NCI-H82 treated with DMSO at 0.1 percent for 48 hours (cell line): ENCODE measurements around the gene ELFN1.

Source experiments
- DNase-seq: peaks from one replicate; lab custom pipeline; 2025; ENCODE audit not compliant: unreplicated experiment; lab: John Stamatoyannopoulos, UW

ELFN1 gene

DNA sequence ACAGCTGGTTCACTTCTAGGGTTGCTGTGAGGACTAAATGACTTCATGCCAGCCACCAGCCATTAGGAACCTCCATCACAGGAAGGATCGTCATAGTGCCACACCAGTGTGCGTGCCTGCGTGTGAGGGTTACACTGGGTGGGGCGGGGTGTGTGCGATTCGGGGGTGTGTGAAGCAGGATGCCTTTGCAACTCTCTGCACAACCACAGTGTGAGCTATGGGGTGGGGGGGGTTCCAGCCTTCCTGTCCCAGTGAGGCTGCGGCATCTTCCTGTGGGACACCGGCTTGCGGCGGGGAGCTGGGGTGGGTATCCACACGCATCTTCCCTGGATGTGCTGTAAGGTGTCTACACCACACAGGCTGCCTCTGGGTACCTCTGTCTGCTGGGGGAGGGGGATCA, 6.9 kb upstream of the ELFN1 start:
- DNase-seq, result no peak

DNA sequence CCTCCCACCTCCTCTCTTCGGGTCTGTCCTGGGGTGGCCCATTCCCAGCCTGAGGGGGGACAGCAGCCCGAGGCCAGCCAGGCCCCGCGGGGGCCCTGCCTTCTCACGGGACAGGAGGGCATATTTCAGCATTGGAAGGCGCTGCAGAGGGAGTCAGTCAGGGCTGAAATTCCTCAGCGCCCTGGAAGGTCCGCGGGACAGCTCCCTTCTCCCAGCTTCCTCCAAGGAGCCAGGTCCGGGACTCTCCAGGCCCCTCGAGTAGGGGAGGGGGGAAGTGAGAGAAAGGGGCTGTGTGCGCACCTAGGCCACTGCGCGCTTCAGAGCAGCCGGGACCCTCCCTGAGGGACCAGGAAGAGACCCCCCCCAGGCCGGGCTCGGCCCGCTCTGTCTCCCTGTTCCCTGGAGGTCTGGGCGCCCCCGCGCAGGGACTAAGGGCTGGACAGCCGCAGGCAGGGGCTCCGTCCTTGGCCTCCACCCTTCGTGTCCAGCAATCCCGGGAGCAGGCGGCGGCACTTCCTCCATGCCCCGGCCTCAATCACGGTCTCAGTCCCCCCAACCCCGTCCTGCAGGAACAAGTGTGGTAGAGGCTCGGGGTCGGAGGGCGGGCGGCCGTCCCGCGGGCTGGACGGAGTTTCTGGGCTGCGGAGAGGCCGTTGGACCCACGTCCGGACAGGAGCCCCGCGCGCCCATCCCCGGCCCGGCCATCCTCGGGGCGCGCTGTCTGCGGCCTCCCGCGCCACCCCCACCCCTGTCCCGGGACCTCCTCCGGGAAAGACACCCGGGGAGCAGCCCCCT, 6.0 kb upstream of the ELFN1 start:
- DNase-seq, result no peak

DNA sequence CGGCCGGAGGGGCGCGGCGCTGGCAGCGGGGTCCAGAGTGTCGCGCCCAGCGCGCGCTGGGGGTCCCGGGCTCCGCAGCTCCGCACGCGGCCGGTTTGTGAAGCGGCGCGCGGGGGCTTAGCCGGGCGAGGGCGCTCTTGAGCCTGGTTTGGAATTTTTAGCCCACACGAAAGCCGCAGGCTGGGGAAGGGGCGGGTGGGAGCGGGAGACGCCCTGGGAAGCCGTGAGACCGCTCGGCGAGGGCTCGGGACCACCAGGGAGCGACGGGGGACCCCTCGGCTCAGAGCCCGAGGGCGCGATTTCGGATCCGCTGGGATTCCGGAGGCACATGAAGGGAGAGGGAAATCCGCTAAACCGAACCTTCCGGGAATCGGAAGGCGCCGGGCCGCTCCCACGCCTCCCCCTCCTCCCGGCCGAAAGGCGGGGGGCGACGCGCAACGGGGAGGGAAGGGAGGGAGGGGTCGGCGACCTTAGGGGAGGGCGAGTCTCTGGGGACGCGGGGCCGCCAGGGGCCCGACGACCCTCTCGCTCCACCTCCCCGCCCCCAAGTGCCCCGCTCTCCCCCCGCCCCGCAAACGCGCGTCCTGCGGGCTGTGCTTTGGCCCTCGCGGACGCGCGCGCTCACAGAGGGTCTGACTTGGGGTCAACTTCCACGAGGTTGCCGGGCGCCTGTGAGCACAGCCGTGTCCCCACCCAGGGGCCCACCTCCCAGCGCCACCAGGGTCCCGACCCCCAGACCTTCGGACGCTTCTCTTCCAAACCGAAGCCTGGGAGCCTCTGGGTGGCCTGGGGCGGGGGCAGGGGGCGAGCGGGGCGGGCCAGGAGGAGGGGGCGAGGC, 5.1 kb upstream of the ELFN1 start:
- DNase-seq, result peak; percentile 24

DNA sequence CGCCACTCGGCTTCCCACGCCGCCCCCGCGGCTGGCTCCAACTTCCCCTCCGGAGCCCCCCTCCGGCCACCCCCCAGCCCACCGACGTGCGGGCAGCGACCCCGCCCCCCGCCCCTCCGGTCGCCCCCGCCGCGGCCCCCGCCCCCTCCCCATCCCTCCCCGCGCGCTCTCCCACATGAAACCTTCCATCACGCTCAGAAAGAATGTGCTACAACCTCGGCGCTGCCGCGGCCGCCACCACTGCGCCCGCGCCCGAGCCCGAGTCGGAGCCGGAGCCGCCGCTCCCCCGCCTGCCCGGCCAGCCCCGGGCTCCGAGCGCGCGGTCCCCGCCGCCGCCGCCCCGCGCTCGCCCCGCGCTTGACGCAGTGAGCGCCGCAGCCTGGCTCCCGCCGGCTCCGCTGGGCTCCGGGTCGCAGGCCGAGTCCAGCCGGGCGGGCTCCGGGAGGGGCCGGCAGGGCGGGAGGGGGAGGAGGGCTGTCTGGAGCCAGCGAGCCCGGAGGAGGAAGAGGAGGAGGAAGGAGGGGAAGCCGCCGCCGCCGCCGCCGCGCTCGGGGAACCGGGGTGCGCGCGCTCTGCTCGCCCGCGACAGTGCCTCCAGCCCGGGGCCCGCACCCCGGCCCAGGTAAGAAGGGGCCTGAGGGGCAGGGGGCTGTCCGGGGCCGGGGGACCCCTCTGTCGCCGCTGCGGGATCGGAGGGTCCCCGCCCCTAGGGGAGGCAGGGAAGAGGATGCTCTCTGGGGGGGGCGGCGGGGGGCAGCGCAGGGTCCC, 4.3 kb upstream of the ELFN1 start:
- DNase-seq, result no peak

DNA sequence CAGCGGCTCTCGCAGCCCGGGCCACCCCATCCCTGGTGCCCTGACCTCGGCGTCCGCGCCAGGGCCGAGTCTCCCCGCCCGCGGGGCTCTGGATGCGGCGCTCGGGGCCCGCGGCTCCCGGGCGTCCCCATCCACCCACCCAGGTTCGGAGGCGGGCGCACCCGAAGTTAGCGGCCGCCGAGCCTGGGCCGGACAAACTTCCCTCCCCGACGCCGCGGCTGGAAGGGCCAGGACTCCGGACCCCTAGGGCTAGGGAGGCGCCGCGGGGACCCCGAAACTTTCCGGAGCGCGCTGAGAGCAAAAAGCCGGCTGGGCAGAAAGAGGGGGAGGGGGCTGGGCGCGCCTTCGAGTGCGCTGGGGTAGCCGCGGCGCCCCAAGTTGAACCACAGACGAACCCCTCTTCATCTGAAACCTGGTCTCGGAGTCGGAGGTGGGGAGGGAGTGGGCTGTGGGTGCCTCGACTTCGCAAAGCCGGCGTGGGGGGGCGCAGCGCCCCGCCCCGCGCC, 3.7 kb upstream of the ELFN1 start:
- no peak for DNase-seq

DNA sequence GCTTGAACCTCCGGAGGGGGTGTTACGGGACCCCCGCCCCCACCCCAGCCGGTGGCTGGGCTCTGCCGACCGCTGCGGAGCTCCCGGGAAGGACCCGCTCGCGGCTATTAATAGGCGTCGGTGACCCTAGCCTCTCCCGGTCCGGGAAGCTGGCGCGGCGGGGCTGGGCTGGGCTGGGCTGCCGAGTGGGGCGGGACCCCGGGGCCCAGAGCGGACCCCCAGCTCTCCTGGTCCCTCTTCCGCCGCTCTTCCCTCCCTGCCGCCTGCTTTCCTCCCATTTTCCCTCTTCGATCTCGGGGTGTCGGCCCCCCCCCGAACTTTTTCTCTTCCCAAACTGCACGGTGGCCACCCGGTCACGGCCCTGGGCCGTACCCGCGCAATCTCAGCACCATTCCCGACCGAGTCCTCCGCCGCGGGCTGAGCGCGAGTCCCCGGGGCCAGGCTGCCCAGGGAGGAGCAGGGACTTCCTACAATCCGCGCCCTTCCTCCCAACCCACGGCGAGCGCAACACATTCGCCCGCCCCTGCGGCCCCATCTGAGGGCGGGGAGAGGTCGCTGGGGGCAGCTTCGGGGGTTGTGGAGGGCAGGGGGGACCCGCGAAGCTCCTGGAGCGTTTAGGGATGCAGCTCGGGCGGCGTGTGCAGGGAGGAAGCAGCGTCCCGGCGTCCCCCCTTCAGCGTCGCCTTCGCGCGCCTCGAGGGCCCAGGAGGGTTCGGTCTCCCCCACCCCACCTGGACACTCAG, 3.1 kb upstream of the ELFN1 start:
- no peak for DNase-seq

DNA sequence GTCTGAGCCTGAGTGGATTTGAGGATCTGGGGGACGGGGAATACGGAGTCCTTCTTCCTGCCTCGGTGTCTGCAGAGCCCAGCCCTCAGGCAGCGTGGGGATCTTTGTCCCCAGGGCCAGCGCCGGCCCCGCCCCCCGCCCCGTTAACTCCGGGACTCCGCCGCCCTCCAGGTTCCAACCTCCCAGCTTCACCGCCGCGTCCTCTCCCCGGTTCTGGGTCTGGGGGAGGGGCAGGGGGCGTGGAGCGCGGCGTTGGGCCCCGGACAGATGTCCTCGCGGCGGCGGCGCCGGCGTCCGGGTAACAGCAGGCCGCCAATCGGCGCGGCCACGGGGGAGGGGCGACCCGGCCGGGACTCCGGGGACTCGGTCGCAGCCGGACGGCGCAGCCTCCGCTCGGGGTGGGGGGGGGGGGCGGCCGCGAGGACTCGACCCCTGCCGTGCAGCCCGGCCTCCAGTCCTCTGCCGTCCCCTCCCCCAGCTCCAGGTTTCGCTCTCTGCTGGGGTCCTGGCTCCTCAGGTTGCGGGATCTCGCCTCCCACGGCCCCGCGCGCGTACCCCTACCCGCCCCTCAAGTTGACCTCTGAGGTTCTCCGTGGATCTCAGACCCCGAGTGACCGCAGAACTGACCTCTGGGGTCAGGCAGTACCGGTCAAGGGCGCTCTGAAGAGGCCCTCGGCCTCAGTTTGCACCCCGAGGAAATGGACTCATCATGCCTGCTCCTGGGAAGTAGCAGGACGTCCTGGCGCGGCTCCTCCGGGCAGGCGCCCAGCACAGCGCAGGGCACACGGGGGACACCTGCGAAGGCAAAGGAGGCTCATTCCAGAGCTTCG, 2.3 kb upstream of the ELFN1 start:
- no peak for DNase-seq

DNA sequence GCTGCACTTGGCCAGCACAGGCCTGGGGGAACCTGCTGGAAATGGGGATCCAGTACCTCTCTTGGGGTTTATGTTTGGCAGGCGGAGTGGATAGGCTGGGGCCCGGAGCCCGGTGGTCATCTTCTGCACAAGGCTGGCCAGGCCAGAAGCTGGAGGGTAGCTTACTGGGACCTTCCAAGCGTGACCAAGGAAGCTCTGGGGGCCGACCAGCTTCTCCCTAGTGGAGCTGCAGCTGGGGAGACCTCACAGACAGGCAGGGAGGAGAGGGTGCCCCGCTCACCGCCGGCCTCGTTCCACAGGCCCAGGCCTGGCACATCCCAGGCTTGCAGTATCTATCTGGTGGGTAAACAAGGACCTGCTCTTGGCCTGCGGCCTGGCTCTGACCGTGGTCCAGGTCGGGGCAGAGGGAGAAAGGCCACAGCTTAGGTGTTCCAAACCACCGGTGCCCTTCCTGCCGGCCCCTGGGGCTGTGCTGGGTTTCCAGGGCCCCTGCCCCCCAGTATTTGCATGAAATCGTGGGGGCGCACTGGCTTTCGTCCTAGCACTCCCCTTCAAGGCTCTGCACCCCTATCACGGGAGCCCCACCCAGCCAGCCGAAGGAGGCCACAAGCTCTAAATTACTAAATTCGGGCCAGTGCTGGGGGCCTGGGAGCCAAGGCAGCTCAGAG, 1.5 kb upstream of the ELFN1 start:
- no peak for DNase-seq

DNA sequence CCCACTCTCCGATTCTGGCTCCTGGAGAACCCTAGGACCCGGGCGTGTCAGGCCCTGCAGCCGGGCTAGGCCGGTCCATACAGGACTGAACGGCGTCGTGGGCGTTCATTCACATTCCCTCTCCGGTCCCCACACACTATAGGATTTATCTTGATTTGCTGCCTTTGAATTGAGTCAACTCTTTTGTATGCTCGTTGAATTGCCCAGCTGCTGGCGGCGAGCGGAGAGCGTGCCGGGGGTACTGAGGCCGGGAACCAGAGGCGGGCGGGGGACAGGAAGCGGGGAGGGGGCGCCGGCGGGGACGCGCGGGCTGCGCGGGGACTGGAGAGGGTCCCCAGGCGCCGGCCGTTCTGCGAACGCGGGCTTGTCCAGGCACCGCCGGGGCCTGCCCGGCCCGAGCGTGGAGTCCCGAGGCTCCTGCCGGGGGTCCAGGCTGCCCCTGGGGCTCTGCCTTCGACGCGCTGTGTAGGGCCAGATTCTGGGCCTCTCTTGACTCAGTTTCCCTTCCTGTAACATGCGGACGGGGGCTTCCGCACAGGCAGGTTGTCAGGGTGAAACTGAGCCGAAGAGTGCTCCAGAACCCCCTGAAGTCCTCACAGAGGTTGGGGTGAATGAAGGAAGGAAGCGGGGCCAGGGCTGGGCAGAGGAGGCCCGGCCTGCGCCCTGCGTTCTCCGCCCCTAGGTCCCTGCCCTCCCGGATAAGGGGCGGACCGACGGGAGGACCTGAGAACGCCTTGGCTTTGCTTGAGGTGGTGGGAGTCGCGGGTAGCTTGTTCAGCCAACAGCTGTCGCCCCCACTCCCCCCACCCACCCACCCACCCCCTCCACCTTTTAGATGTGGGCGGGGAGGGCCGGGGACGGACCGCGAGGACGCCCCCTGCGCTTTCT, 769 bp upstream of the ELFN1 start:
- DNase-seq, result peak; percentile 53

DNA sequence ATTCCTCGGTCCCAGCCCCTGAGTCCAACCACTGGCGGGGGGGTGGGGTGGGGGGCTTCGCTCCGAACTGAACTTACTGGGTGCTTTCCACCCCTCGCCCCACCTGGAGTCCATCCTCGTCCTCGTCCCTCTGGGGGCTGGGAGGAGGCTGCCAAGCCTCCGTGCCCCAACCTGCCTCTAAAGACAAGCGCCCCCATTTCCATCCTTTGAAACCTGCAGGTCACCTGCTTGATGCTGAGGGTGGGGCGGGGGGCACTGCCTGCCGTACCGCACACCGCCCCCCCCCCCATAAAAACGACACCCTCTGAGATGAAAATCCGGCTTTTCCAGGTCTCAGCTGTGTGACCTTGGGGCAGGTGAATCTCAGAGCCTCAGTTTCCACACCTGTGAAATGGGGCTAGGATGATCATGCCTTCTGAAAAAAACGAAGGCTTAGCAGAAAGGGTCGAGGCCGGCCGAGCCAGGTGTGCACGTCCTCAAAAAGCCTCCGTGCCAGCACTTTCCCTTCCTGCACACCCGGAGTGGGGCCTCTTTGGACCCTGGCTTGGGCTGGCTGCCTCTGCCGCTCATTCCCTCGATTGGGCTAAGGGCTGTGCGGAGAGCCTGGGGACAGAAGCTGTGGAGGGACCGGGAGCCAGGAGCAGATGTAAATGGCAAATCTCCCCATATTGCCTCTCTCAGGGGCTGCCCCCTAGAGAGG, 967 bp downstream of the ELFN1 start:
- DNase-seq, result no peak

DNA sequence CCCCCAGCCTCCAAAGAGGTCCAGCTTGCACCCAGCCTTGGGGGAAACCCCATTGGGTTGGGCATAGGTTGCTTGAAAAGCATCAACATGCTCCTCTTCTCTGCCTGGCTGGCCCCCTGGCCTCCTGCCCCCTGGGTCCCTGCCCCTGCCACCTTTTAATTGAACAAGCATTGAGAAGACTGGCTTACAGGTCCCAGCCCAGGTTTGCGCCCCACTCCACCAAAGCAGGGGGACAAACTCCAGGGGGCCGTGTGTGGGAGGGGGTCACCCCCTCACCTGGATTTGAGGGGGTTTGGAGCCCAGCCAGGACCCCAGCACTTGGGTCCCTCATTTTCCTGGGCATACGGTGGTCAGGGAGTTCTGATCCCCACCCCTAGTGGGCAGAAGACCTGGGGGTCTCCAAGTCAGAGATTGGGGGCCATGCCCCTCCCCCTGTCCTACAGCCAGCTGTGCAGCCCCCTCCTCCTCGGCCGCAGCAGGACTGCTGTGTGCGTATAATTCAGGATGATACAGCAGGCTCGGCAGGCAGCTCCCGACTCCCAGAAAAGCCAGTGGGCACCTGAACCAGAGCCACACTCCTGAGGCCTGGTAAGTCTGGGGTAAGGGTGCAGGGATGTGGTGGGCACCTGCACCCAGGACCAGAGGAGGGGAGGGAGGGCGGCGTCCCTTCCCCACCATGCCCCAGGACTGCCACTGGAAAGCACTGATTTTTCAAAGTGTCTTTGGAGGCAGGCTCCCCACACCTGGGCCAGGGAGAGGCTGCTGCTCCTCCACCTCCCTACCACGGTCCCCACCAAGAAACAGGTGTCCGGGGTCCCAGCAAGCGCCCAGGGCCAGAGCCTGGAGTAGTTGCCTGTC, 1.7 kb downstream of the ELFN1 start:
- no peak for DNase-seq

DNA sequence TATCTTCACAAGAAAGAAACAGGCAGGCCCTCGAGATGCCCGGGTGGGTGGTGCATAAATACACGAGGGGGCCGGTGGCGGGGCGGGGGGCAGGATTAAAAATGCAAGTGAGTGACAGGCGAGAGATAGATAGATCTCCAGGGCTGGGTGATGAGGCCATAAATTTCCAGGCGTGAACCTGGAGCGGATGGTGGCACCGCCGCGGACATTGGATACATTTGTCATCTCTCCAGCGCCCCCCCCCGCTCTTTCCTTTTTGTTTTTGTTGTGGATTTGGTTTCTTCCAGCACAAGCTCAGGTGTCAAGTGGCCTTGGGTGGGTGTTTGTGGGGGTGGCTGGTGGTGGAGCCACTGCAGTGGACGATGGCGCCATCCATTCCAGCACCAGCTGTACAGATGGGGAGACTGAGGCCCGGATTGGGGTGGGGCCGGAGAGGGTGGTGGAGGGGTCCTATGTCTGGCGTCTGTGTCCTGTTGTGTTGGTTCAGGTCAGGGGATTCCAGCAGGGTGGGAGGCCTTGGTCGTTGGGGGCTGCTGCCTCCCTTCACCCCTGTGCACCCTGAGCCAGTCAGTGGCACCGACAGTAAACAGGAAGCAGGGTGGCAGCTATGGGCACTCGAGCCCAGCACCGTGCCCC, 2.9 kb downstream of the ELFN1 start:
- no peak for DNase-seq

DNA sequence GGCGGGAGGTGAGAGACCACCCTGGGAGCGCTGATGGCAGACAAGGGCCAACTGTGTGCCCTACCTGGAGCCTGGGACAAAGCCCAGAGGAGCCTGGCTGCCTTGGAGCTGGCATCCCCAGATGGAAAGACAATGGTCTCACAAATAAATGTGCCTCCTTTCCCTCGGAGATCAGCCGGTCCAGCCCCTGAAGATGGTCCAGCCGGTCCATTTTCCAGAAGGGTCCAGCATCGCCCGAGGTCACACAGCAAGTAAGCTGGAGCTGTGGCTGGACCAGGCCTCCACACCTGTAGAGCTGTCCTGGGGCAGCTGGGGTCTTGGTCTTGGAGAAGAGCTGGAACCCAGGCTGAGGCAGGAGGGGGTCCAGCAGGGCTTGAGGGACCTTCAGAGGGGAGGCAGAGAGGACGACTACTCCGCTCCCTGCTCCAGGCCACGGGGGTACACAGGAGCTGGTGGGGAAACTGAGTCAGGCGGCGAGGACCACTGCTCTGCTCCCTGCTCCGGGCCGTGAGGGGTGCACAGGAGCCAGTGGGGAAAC, 3.6 kb downstream of the ELFN1 start:
- DNase-seq, result no peak

DNA sequence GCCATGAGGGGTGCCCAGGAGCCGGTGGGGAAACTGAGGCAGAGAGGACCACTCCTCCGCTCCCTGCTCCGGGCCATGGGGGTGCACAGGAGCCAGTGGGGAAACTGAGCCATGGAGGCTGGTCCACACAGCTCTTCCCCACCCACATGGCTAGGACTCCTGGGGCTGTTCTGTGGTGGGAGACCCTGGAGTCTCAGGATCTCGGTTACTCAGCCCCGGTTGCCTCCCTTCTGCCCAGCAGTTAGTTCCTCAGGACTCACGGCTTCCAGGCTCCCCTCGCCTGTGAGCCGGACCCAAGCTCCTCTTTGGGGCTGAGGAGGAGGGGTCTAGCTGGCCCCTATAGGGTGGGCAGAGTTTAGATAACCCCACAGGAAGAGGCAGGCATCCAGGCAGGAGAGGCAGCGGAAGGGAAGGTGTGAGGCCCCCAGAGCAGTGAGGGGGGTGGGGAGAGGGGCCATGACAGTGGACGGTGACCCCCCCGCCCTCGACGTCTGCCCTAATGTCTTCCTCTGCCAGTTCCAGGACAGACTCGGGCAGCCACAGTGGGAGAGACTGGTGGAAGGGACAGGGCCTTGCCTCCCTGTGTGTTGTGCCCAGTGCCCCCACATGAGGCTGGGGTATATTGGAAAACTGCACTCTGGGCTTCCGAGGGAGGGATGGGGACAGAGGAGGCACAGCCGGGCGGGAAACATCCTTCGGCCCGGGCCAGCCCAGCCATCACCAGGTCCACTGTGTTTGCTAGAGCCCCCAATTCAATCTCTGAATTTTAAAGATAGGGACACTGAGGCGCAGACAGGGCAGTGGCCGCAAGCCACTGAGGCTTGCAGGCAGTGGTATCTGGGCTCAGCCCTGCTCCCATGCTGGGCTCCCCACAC, 4.3 kb downstream of the ELFN1 start:
- DNase-seq, result no peak

DNA sequence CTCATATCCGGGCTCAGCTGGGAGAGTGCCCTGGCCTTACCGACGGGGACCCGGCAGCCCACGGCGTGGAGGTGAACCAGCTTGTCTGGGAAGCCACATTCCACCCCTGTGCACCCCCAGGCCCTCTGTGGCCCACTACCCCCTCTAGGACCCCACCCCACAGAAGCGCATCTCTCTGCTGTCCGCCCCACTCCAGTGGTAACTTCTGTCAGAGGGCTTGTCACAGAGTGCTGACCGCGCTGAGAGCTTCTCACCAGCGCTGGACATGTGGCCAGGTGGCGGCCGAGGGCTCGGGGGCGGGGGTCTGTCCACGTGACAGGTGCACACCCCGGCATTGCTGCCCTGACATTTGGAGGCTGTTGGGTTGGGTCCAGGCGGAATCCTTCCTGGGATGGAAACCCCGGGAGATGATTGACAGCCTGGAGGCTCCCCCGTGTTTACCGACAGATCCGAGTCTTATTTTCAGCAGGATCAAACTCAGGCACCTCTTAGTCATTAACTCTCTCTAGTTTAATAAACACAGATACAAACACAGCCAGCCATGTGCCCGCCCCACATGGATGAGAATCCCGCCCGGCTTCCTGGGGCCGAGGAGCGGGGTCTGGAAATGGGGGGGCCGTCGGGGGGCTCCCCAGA, 5.1 kb downstream of the ELFN1 start:
- no peak for DNase-seq
